ENCODE results near the gene THSD7B.
"Not testable (repeated sequence)": the region's sequence is repeated elsewhere in the genome, so short reads cannot be mapped to it uniquely, and the experiment has no call there.

Gene THSD7B

DNA sequence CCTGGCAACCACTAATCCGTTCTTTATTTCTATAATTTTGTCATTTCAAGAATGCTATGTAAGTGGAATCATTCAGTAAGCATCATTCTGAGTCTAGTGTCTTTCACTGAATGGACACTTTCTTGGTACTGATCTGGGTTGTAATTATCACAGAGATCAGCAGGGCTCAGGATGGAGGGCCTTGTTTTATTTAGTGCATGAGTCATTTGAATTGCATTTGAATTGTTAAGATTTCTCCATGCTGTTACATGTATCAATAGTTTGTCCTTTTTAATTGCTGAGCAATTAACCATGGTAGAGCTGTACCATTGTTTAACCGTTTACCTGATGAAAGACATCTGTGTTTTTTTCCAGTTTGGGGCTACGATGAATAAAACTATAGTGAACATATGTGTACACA lies 256.4 kb downstream of the THSD7B start:
- no peak for DNase-seq (ENCODE audit: extremely low read depth in 1 of 2, low read depth in 1 of 2)

DNA sequence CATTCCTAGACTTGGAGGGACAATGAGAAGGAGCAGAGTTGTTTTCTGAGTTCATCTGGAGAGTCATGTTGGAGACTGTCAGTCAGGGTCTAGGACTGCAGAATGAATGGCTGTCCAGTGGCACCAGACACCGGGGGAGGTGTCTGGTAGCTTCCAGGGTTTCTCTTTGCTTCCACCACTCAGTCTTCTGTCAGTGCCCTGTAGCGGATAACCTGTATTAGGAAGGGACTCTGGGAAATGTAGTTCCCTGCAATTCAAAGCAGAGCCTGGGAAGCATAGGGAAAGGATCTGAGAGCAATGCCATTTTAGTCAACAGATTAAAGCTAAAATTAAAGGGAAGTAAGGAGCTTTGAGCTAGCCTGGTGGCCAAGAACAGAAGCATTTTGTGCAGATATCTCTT lies 257.9 kb downstream of the THSD7B start:
- DNase-seq (ENCODE audit: extremely low read depth in 1 of 2, low read depth in 1 of 2), result no peak

DNA sequence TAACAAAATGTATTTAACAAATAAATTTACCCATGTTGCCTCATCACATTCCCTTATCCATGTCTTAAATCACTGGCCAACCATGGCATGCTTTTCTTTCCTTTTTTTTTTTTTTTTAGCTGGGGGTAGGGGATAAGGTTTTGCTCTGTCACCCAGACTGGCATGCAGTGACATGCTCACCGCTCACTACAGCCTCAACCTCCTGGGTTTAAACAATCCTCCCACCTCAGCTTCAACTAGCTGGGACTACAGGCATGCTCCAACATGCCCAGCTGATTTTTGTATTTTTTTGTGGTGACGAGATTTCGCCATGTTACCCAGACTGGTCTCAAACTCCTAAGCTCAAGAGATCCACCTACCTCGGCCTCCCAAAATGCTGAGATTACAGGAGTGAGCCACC lies 266.4 kb downstream of the THSD7B start:
- DNase-seq (ENCODE audit: extremely low read depth in 1 of 2, low read depth in 1 of 2), result no peak

GRCh38 chr2:137036619-137037018 lies 271.3 kb downstream of the THSD7B start:
- DNase-seq (ENCODE audit: extremely low read depth in 1 of 2, low read depth in 1 of 2), result no peak

- no peak for DNase-seq (ENCODE audit: extremely low read depth in 1 of 2, low read depth in 1 of 2)
These were observed 274.3 kb downstream of the THSD7B start for GRCh38 chr2:137039482-137040152.

- no peak for DNase-seq (ENCODE audit: extremely low read depth in 1 of 2, low read depth in 1 of 2)
These were observed 282.0 kb downstream of the THSD7B start for GRCh38 chr2:137047369-137047768.

DNA sequence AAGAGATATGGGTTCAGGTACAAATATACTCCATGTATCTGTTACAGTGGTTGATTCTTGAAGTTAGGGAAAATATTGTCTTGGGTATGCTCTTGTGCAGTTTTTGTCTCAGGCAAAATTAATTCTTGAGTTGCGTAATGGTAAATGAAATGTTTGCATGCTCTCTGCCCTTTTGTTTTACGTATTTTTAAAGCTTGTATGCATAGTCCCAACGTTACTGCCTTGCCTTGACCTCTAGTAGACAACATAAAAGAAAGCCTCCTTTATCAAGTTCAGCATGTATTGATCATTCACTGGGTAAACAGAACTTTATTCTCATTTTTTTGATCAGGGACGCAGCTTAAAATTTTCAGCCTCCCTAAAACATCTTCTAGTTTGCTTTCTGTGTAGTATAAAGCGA lies 283.1 kb downstream of the THSD7B start:
- no peak for DNase-seq (ENCODE audit: extremely low read depth in 1 of 2, low read depth in 1 of 2)

GRCh38 chr2:137049518-137049917 lies 284.2 kb downstream of the THSD7B start:
- DNase-seq (ENCODE audit: extremely low read depth in 1 of 2, low read depth in 1 of 2), result no peak

DNA sequence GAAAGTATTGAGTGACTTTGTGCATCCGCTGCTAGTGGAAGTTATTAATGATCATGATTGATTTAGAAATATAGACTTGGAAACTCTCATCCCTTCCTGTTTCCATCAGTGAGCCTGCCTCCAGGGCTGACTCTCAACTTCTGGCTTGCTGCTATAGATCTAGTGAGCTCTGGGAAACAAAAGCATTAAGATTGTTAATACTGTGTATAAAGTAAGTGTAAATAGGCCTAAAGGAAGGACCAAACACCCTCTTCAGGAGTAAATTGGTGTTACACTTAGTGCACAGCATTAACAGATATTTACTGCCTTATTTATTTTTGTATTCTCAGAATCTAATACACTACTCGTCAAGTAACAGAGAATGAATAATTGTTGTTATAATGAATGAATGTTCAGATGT lies 285.6 kb downstream of the THSD7B start:
- no peak for DNase-seq (ENCODE audit: extremely low read depth in 1 of 2, low read depth in 1 of 2)

- no peak for DNase-seq (ENCODE audit: extremely low read depth in 1 of 2, low read depth in 1 of 2)
These were observed 286.5 kb downstream of the THSD7B start for GRCh38 chr2:137051778-137052398.

GRCh38 chr2:137056704-137057103 lies 291.4 kb downstream of the THSD7B start:
- DNase-seq (ENCODE audit: extremely low read depth in 1 of 2, low read depth in 1 of 2), result no peak

DNA sequence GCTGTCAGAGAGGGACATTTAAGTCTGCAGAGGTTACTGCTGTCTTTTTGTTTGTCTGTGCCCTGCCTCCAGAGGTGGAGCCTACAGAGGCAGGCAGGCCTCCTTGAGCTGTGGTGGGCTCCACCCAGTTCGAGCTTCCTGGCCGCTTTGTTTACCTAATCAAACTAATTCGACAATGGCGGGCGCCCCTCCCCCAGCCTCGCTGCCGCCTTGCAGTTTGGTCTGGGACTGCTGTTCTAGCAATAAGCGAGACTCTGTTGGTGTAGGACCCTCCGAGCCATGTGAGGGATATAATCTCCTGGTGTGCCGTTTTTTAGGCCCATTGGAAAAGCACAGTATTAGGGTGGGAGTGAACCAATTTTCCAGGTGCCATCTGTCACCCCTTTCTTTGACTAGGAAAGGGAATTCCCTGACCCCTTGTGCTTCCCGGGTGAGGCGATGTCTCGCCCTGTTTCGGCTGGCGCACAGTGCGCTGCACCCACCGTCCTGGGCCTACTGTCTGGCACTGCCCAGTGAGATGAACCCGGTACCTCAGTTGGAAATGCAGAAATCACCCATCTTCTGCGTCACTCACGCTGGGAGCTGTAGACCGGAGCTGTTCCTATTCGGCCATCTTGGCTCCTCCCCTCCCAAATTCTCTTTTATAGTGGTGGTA lies 310.9 kb downstream of the THSD7B start:
- DNase-seq (ENCODE audit: extremely low read depth in 1 of 2, low read depth in 1 of 2), result not testable (repeated sequence)

GRCh38 chr2:137091704-137092103 lies 326.4 kb downstream of the THSD7B start:
- no peak for DNase-seq (ENCODE audit: extremely low read depth in 1 of 2, low read depth in 1 of 2)

DNA sequence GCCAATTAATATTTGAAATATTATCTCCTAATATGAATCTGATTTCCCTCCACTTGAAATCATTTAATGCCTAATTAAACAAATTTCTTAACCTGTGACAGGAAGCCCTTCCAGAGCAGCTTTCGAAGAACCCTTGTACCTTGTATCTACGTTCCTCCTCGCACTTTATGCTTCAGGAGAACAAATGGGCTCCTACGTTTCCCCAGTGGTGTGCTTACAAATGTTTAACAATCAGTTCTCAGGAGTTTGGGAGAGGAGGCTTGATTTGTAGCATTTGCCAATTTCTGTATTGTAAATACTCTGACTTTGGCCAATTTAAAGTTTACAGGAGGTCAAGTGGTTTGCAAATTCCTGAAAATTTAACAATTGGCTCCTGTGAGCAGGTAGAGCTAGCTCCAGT lies 327.8 kb downstream of the THSD7B start:
- DNase-seq (ENCODE audit: extremely low read depth in 1 of 2, low read depth in 1 of 2), result no peak

- no peak for DNase-seq (ENCODE audit: extremely low read depth in 1 of 2, low read depth in 1 of 2)
These were observed 330.8 kb downstream of the THSD7B start for GRCh38 chr2:137096187-137096586.

DNA sequence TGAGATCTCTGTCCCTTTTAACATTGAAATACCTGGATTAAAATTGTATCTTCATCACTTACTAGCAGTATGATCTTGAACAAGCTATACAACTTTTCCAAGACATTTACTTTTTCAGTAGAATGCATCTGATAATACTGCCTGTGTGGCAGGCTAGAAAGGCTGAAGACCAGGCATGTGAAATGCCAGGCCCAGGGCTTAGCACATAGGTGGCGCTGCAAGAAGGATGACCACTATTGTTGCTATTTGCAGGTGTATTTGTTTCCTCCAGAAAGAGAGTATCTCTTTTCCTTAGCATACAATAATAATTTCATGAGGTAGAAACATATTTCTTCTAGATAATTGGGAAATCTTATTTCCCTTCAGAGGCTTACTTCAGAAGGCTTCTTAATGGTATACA lies 331.3 kb downstream of the THSD7B start:
- DNase-seq (ENCODE audit: extremely low read depth in 1 of 2, low read depth in 1 of 2), result no peak

DNA sequence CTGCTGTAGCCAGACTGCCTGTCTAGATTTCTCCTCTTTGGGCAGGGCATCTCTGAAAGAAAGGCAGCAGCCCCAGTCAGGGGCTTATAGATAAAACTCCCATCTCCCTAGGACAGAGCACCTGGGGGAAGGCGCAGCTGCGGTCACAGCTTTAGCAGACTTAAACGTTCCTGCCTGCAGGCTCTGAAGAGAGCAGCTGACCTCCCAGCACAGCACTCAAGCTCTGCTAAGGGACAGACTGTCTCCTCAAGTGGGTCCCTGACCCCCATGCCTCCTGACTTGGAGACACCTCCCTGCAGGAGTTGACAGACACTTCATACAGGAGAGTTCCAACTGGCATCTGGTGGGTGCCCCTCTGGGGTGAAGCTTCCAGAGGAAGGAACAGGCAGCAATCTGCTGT lies 336.5 kb downstream of the THSD7B start:
- DNase-seq (ENCODE audit: extremely low read depth in 1 of 2, low read depth in 1 of 2), result not testable (repeated sequence)

DNA sequence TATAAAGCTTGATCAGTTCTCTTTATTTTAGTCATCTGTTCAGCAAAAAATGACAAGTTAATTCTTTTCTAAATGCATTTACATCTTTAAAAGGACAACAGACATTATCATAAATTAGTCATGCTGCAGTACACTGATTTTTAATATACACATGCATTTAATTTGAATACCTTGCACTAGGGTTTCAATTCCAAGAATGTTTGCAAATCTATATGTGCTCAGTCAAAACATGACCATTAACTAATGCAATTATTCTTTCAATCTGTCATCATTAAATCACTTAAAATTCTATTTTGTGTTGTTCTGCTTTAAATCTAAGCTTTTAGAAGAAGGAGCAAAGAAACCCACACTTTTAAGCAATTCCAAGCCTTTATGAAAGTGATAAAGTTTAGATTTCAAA lies 342.6 kb downstream of the THSD7B start:
- DNase-seq (ENCODE audit: extremely low read depth in 1 of 2, low read depth in 1 of 2), result no peak

GRCh38 chr2:137111896-137112295 lies 346.6 kb downstream of the THSD7B start:
- no peak for DNase-seq (ENCODE audit: extremely low read depth in 1 of 2, low read depth in 1 of 2)

- no peak for DNase-seq (ENCODE audit: extremely low read depth in 1 of 2, low read depth in 1 of 2)
These were observed 349.9 kb downstream of the THSD7B start for GRCh38 chr2:137115081-137115794.

DNA sequence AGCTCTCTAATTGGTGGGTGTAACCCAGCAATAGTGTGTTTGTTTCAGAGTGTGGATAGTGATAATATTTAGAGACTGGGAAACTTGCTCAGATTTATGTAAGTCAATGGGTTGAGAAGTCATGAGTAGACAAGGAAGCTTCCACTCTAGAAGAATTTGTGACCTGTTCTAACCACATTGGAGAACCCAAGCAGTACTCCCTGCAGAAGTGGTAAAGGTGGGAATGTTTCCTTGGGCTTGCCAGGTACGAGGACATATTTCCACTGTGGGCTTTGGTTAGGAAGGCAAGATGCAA lies 350.4 kb downstream of the THSD7B start:
- DNase-seq (ENCODE audit: extremely low read depth in 1 of 2, low read depth in 1 of 2), result no peak

- DNase-seq (ENCODE audit: extremely low read depth in 1 of 2, low read depth in 1 of 2), result no peak
These were observed 352.0 kb downstream of the THSD7B start for GRCh38 chr2:137117385-137117784.
